Bronchial epithelial cell (primary cell): ENCODE measurements around the gene MAGEA11. TPM values are rescaled to one million over a fixed set of nuclear protein-coding genes. Genes with fewer than 3 reads are reported as not detected.
"Not testable (repeated sequence)": the region's sequence is repeated elsewhere in the genome, so short reads cannot be mapped to it uniquely, and the experiment has no call there.

ENCODE experiments used
- DNase-seq: peaks from one replicate; pipeline ENCODE4 v3.0.0-alpha.2; 2010; ENCODE audit warnings: low read depth
- FAIRE-seq: peaks from 2 replicates; lab custom pipeline; 2011; peaks lifted over from hg19 to GRCh38; lab: Jason Lieb, UNC
- H3K27me3 ChIP-seq: 2 replicates; pipeline ENCODE4 v1.5.1; 2011; ENCODE audit warnings: low read length; ENCODE audit not compliant: control insufficient read depth, insufficient read depth
- H3K36me3 ChIP-seq: 2 replicates; pipeline ENCODE4 v1.5.1; 2011; ENCODE audit warnings: low read length; ENCODE audit not compliant: control insufficient read depth, insufficient read depth
- H3K4me3 ChIP-seq: 2 replicates; pipeline ENCODE4 v1.5.1; 2011; ENCODE audit warnings: mild to moderate bottlenecking, low read depth, low read length, control low read depth
- total RNA-seq: library from RNA; depleted of rRNA; stranded (reverse); fragments of >200 nt; gene quantifications from 2 replicates; pipeline ENCODE4 v1.2.1, GENCODE V29; 2014
- TF ChIP-seq, protein P1 (sequence below): IDR thresholded peaks from 2 replicates; pipeline ENCODE4 v1.5.1; 2011; ENCODE audit warnings: mild to moderate bottlenecking, moderate library complexity, low read length, control low read depth, inconsistent platforms; ENCODE audit not compliant: insufficient read depth, severe bottlenecking

Gene MAGEA11
- total RNA-seq, 1 donor from 2014 or later = not detected

DNA sequence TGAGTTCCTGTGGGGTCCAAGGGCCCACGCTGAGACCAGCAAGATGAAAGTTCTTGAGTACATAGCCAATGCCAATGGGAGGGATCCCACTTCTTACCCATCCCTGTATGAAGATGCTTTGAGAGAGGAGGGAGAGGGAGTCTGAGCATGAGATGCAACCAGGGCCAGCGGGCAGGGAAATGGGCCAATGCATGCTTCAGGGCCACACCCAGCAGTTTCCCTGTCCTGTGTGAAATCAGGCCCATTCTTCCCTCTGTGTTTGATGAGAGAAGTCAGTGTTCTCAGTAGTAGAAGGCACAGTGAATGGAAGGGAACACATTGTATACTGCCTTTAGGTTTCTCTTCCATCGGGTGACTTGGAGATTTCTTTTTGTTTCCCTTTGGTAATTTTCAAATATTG, 4.8 kb downstream of the MAGEA11 start:
- TF ChIP-seq, protein P1, sequence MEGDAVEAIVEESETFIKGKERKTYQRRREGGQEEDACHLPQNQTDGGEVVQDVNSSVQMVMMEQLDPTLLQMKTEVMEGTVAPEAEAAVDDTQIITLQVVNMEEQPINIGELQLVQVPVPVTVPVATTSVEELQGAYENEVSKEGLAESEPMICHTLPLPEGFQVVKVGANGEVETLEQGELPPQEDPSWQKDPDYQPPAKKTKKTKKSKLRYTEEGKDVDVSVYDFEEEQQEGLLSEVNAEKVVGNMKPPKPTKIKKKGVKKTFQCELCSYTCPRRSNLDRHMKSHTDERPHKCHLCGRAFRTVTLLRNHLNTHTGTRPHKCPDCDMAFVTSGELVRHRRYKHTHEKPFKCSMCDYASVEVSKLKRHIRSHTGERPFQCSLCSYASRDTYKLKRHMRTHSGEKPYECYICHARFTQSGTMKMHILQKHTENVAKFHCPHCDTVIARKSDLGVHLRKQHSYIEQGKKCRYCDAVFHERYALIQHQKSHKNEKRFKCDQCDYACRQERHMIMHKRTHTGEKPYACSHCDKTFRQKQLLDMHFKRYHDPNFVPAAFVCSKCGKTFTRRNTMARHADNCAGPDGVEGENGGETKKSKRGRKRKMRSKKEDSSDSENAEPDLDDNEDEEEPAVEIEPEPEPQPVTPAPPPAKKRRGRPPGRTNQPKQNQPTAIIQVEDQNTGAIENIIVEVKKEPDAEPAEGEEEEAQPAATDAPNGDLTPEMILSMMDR = no peak
- H3K27me3 ChIP-seq = no peaks in the 10 kb centered on the region
- DNase-seq (no peak), FAIRE-seq (no peak)
- no peak overlapping the region for H3K4me3 ChIP-seq
- H3K36me3 ChIP-seq = no peaks in the 10 kb centered on the region

DNA sequence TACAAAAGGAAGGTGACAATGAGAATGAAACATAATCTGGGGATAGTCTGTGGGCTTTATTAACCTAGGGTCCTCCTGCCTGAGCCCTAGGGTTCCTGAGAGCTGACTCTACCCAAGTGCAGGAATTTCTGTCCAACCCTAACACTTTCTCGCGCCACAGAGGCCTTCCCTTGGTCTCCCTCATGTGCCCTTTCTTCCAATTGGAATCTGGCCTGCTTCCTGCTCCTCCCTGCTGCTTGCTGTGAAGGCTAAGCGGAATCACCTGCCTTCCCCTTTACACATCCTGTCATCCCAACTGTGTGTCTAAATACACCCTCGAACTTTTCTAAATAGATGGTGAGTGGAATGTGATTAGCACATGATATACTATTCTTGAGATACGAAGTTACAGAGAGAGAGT, 5.9 kb downstream of the MAGEA11 start:
- Histone ChIP-seq H3K4me3 (no peak overlapping the region), H3K36me3 (no peaks in the 10 kb centered on the region), H3K27me3 (no peaks in the 10 kb centered on the region)
- DNase-seq = no peak
- TF ChIP-seq, protein P1 = no peak
- FAIRE-seq = no peak

DNA sequence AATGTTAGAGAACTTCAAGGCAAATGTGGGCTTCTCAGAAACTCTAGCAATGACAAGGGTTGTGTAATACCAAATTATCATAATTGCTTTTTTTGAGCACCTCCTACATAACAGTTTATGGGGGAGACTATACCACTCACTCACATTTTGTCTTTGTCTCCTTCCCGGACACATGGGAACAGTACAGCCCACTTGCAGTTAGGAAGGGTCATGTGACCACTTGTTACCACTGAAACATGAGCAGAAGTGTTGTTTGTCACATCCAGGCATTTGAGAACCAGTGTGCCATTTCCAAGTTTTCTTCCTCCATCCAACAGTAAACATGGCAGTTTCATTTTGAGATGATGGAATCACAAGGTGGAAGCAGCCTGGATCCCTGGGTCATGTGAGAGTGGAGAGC, 6.9 kb downstream of the MAGEA11 start:
- H3K36me3 ChIP-seq = no peaks in the 10 kb centered on the region
- no peak for FAIRE-seq
- no peak for DNase-seq
- TF ChIP-seq, protein P1 = no peak
- no peak overlapping the region for H3K4me3 ChIP-seq
- no peaks in the 10 kb centered on the region for H3K27me3 ChIP-seq

DNA sequence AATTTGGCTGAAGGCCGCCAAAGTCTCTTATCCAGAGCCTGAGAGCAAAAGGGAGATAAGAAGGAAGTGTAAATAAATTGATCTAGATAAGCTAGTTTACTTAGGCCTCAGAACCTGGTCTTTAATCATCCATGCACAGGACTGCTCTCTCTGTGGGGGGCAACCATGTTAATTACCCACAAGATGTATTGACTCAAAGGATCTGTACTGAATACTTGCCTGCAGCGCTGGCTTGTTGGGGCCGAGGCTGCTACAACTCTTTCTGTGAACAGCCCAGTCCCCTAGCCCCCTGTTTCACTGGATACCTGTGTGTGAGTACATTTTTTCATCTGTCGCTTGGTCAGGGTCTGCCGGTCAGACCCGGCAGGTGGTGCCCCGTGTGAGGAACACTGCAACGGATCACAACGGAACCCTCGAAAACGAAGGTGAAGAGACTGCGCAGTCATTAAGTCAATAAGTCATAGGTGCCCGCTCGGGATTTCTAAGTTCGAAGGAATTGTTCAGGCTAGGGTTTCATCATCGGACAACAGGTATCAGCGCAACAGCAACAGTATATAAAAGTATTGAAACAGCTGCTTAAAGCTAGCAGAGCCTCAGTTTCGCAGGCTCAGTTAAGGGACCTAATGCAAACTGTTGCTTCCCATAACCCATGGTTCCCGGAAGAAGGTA, 8.3 kb downstream of the MAGEA11 start:
- Histone ChIP-seq H3K4me3 (no peak overlapping the region), H3K36me3 (no peaks in the 10 kb centered on the region), H3K27me3 (no peaks in the 10 kb centered on the region)
- TF ChIP-seq, protein P1 = no peak
- DNase-seq (no peak), FAIRE-seq (no peak)

DNA sequence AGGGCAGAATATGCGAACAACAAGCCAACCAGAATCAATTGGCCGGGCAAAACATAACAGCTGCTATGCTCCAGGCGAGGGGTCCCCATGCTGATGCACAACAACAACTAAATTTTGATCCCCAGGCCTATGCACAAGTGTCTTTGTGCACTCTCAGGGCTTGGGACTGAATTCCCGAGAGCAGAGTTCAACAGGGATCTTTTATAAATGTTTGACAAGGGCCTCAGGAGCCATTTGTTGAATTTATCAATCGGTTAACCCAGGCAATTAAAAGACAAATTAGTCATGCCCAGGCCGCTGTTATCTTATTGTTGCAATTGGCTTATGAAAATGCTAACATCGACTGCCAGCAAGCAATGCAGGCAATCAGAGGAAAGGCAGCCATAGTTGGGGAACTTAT, 9.4 kb downstream of the MAGEA11 start:
- FAIRE-seq, H3K27me3 ChIP-seq, H3K36me3 ChIP-seq, H3K4me3 ChIP-seq, DNase-seq: not testable (repeated sequence)

DNA sequence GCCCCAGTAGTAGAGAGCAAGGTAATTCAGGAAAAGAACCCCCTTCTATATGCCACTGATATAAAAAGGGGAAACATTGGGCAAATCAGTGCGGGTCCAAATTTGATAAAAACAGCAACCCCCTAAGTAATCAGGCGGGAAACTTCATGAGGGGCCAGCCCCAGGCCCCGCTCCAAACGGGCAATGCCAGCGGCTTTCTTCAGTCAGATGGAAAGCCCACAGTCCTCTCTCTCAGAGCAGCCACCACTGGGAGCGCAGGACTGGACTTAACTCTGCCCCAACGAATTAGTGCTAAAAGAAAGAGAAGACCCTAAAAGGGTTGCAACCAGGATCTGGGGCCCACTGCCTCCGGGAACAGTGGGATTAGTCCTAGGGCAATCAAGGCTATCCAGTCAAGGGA, 9.9 kb downstream of the MAGEA11 start:
- H3K27me3 ChIP-seq = no peaks in the 10 kb centered on the region
- FAIRE-seq (no peak), DNase-seq (no peak)
- TF ChIP-seq, protein P1 = no peak
- no peak overlapping the region for H3K4me3 ChIP-seq
- no peaks in the 10 kb centered on the region for H3K36me3 ChIP-seq

DNA sequence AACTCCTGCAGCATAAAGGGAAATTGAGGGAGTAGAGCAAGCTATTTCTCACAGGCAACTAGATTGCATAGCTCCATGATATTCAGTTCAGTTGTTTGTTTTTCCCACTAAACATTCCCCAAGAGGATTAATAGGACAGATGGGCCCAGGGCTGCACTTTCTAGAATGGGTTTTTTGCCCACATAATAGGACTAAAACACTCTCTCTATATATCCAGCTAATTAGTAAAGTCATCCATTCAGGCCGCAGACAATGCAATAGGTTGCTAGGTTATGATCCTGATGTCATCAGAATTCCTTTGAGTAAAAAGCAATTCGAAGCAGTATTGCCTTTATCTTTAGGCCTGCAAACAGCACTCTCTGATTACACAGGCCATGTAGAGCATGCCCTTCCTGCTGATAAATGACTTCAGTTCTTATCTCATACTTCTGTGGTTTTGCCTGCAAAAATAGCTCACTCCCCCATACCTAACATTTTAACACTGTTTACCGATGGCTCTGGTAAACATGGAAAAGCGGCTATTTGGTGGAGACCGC, 11.8 kb downstream of the MAGEA11 start:
- DNase-seq, H3K4me3 ChIP-seq, H3K27me3 ChIP-seq, H3K36me3 ChIP-seq: not testable (repeated sequence)
- peak; percentile 40 for FAIRE-seq

DNA sequence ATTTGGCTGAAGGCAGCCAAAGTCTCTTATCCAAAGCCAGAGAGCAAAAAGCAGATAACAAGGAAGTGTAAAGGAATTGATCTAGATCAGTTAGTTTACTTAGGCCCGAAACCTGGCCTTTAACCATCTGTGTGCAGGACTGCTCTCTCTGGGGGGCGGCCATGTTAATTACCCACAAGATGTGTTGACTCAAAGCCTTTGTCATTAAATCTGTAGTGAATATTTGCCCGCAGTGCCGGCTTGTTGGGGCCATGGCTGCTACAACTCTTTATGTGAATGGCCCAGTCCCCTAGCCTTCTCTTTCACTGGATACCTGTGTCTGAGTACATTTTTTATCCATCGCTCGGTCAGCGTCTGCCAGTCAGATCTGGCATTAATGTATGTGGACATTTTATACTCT, 15.4 kb downstream of the MAGEA11 start:
- not testable (repeated sequence) for H3K4me3 ChIP-seq, H3K27me3 ChIP-seq, FAIRE-seq, DNase-seq, H3K36me3 ChIP-seq

DNA sequence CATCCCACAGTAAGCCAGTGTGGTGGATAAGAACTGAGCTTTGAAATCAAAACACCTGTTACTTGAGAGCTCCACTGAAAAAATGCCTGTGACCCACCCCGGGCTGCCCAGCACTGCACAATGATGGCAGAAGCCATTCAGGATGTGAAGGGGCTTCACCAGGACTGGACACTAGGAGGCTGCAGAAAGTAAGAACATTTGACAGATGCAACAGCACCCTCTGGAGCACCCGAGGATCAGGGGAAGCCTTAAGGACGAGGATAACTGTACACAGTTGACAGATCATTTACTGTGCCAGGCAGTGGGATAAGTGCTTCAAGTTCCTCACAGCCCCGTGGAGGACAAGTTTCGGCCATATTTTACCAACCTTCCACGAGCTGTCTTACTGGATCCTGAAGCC, 30.4 kb downstream of the MAGEA11 start:
- not testable (repeated sequence) for H3K36me3 ChIP-seq, H3K27me3 ChIP-seq, DNase-seq, H3K4me3 ChIP-seq
- FAIRE-seq = peak; percentile 32
